Effector CD8-positive, alpha-beta T cell (primary cell): ENCODE results near the gene MAP3K3.
A peak's percentile ranks its signal among the peaks of the same experiment; 100 is the strongest.

ENCODE experiments used
- DNase-seq: peaks from one replicate; lab custom pipeline; 2025; lab: John Stamatoyannopoulos, UW

The MAP3K3 gene

GRCh38 chr17:63622574-63623390, 565 bp downstream of the MAP3K3 start:
- peak; percentile 29 for DNase-seq

GRCh38 chr17:63623786-63624530, 1.7 kb downstream of the MAP3K3 start:
- DNase-seq = no peak

GRCh38 chr17:63624531-63624880, 2.3 kb downstream of the MAP3K3 start:
- no peak for DNase-seq

GRCh38 chr17:63626551-63627180, 4.4 kb downstream of the MAP3K3 start:
- no peak for DNase-seq

GRCh38 chr17:63629627-63630026, 7.4 kb downstream of the MAP3K3 start:
- no peak for DNase-seq

- DNase-seq = no peak
Observed at GRCh38 chr17:63631062-63631461, 8.8 kb downstream of the MAP3K3 start.

GRCh38 chr17:63631626-63632025, 9.4 kb downstream of the MAP3K3 start:
- no peak for DNase-seq

- no peak for DNase-seq
Observed at GRCh38 chr17:63633742-63634141, 11.5 kb downstream of the MAP3K3 start.

- no peak for DNase-seq
Observed at GRCh38 chr17:63634163-63634562, 11.9 kb downstream of the MAP3K3 start.

- DNase-seq = no peak
Observed at GRCh38 chr17:63634816-63635215, 12.6 kb downstream of the MAP3K3 start.

GRCh38 chr17:63635290-63635689, 13.1 kb downstream of the MAP3K3 start:
- DNase-seq = no peak

- DNase-seq = no peak
Observed at GRCh38 chr17:63635787-63636186, 13.6 kb downstream of the MAP3K3 start.

- DNase-seq = no peak
Observed at GRCh38 chr17:63639125-63639524, 16.9 kb downstream of the MAP3K3 start.

GRCh38 chr17:63640038-63640437, 17.8 kb downstream of the MAP3K3 start:
- no peak for DNase-seq

GRCh38 chr17:63641692-63642448, 19.7 kb downstream of the MAP3K3 start:
- no peak for DNase-seq

GRCh38 chr17:63644846-63645245, 22.6 kb downstream of the MAP3K3 start:
- DNase-seq = no peak

GRCh38 chr17:63645775-63646487, 23.7 kb downstream of the MAP3K3 start:
- no peak for DNase-seq

GRCh38 chr17:63646488-63646806, 24.2 kb downstream of the MAP3K3 start:
- DNase-seq = no peak

GRCh38 chr17:63647065-63647725, 25.0 kb downstream of the MAP3K3 start:
- no peak for DNase-seq

- DNase-seq = no peak
Observed at GRCh38 chr17:63647936-63648335, 25.7 kb downstream of the MAP3K3 start.

- DNase-seq = no peak
Observed at GRCh38 chr17:63649813-63650212, 27.6 kb downstream of the MAP3K3 start.
